OCI-LY1 (cell line): ENCODE results near the gene ZC3H13.

Source experiments
- EZH2 ChIP-seq: fragments of 200-600 bp; sonication (generic), shearing (Covaris generic); IDR thresholded peaks from 2 replicates; pipeline ENCODE4 v1.8.0; 2017; ENCODE audit warnings: borderline replicate concordance, mixed run types, mild to moderate bottlenecking, antibody characterized with exemption, low read length, moderate library complexity, mixed read lengths
- TF ChIP-seq, protein P1 (sequence below): fragments of 200-600 bp; sonication (generic), shearing (Covaris generic); IDR thresholded peaks from 2 replicates; pipeline ENCODE4 v1.5.1; 2017; ENCODE audit warnings: mild to moderate bottlenecking, antibody characterized with exemption, low read length, moderate library complexity, mixed read lengths

DNA sequence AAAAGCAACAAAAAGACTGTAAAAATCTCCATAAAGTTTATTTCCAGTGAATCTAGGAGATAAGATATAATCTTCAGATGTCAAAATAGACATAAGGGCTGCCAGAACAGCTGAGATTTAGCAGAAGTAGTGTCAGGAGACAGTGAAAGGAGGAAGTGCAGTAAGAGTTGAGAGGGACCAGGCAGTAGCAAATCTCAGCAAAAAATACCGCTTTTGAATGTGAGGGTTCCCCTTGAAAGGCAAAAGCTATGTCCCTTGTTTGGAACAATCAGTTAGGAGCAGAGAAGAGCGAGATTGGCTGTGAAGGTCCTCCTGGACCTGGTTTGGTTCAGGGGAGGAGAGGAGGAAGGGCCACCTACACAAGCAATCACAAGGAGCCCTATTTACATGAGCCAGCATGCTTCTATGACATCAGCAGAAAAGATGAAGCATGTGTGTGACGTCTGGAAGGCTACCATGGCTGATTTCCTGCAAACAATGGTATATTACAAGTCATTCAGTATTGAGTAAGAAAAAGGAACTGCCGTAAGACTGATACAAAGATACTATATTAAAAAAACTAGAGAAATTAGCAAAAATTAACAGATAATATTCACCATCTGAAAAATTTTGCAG is 102.1 kb downstream of the ZC3H13 start:
- TF ChIP-seq, protein P1, sequence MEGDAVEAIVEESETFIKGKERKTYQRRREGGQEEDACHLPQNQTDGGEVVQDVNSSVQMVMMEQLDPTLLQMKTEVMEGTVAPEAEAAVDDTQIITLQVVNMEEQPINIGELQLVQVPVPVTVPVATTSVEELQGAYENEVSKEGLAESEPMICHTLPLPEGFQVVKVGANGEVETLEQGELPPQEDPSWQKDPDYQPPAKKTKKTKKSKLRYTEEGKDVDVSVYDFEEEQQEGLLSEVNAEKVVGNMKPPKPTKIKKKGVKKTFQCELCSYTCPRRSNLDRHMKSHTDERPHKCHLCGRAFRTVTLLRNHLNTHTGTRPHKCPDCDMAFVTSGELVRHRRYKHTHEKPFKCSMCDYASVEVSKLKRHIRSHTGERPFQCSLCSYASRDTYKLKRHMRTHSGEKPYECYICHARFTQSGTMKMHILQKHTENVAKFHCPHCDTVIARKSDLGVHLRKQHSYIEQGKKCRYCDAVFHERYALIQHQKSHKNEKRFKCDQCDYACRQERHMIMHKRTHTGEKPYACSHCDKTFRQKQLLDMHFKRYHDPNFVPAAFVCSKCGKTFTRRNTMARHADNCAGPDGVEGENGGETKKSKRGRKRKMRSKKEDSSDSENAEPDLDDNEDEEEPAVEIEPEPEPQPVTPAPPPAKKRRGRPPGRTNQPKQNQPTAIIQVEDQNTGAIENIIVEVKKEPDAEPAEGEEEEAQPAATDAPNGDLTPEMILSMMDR = no peak
- TF ChIP-seq EZH2 = no peak
